Liver (tissue), 9 donors: ENCODE measurements around the gene GNA14. TPM values are rescaled to one million over a fixed set of nuclear protein-coding genes. Genes with fewer than 3 reads are reported as not detected.

Source experiments
- DNase-seq: peaks from one replicate; pipeline ENCODE4 v3.0.0-alpha.2; 2017; ENCODE audit warnings: low spot score
- H3K27ac ChIP-seq, 2 donors: one replicate each; pipeline ENCODE4 v1.7.0; 2013; ENCODE audit warnings: inconsistent platforms in 2 of 2, low read length in 2 of 2, control low read depth in 1 of 2, low read depth in 1 of 2, mild to moderate bottlenecking in 1 of 2
- H3K27me3 ChIP-seq, 4 donors: one replicate each; pipeline versions ENCODE4 v1.6.1 to v1.7.0; 2013; ENCODE audit warnings: low read length in 3 of 4, inconsistent platforms in 1 of 4, mild to moderate bottlenecking in 1 of 4, moderate library complexity in 1 of 4; ENCODE audit not compliant: control insufficient read depth in 4 of 4, insufficient read depth in 4 of 4
- H3K36me3 ChIP-seq, 4 donors: one replicate each; pipeline versions ENCODE4 v1.6.1 to v1.7.0; 2013; ENCODE audit warnings: low read length in 3 of 4, mild to moderate bottlenecking in 3 of 4, low read depth in 1 of 4, moderate library complexity in 1 of 4; ENCODE audit not compliant: control insufficient read depth in 4 of 4, insufficient read depth in 3 of 4
- H3K4me1 ChIP-seq, 4 donors: one replicate each; pipeline versions ENCODE4 v1.6.1 to v1.7.0; 2013; ENCODE audit warnings: low read length in 3 of 4, mild to moderate bottlenecking in 3 of 4, moderate library complexity in 1 of 4; ENCODE audit not compliant: control insufficient read depth in 4 of 4, insufficient read depth in 4 of 4
- H3K4me3 ChIP-seq, 3 donors: one replicate each; pipeline versions ENCODE4 v1.6.1 to v1.7.0; 2013; ENCODE audit warnings: low read length in 3 of 3, control low read depth in 1 of 3, low read depth in 1 of 3, mild to moderate bottlenecking in 1 of 3
- H3K9ac ChIP-seq, 2 donors: one replicate each; pipeline ENCODE4 v1.7.0; 2013; ENCODE audit warnings: low read length in 2 of 2, mild to moderate bottlenecking in 2 of 2, moderate library complexity in 2 of 2, control low read depth in 1 of 2, low read depth in 1 of 2
- H3K9me3 ChIP-seq, 4 donors: one replicate each; pipeline versions ENCODE4 v1.6.1 to v1.7.0; 2013; ENCODE audit warnings: low read length in 3 of 4; ENCODE audit not compliant: control insufficient read depth in 4 of 4
- EGR1 ChIP-seq, 2 donors: IDR thresholded peaks; 2 replicates each; pipeline ENCODE4 v1.6.1; 2016 to 2018; ENCODE audit warnings: antibody characterized with exemption in 2 of 2, low read depth in 2 of 2
- FOXA1 ChIP-seq: IDR thresholded peaks from 2 replicates; pipeline ENCODE4 v1.6.1; 2016; ENCODE audit warnings: antibody characterized with exemption
- FOXA2 ChIP-seq: IDR thresholded peaks from 2 replicates; pipeline ENCODE4 v1.6.1; 2016; ENCODE audit warnings: antibody characterized with exemption
- GABPA ChIP-seq, 2 donors: IDR thresholded peaks in 1 of 2; conservative IDR thresholded peaks in 1 of 2; 2 replicates each; pipeline ENCODE4 v1.6.1; 2016; ENCODE audit warnings: antibody characterized with exemption in 2 of 2, mild to moderate bottlenecking in 1 of 2, moderate library complexity in 1 of 2
- HNF4A ChIP-seq, 2 donors: conservative IDR thresholded peaks; 2 replicates each; pipeline ENCODE4 v1.6.1; 2016; ENCODE audit warnings: antibody characterized with exemption in 2 of 2, mild to moderate bottlenecking in 2 of 2
- HNF4G ChIP-seq: IDR thresholded peaks from 2 replicates; pipeline ENCODE4 v1.6.1; 2016; ENCODE audit warnings: antibody characterized with exemption
- JUND ChIP-seq, 2 donors: IDR thresholded peaks; 2 replicates each; pipeline ENCODE4 v1.6.1; 2016; ENCODE audit warnings: antibody characterized with exemption in 2 of 2
- NR2F2 ChIP-seq: IDR thresholded peaks from 2 replicates; pipeline ENCODE4 v1.6.1; 2016; ENCODE audit warnings: antibody characterized with exemption
- RAD21 ChIP-seq, 2 donors: IDR thresholded peaks; 2 replicates each; pipeline ENCODE4 v1.6.1; 2016; ENCODE audit warnings: antibody characterized with exemption in 2 of 2, mild to moderate bottlenecking in 2 of 2
- RXRA ChIP-seq, 2 donors: IDR thresholded peaks; 2 replicates each; pipeline ENCODE4 v1.6.1; 2017 to 2018; ENCODE audit warnings: antibody characterized with exemption in 2 of 2, mild to moderate bottlenecking in 1 of 2
- SP1 ChIP-seq: IDR thresholded peaks from 2 replicates; pipeline ENCODE4 v1.6.1; 2018; ENCODE audit warnings: antibody characterized with exemption, mild to moderate bottlenecking
- TAF1 ChIP-seq: conservative IDR thresholded peaks from 2 replicates; pipeline ENCODE4 v1.6.1; 2016; ENCODE audit warnings: antibody characterized with exemption, mild to moderate bottlenecking
- YY1 ChIP-seq: IDR thresholded peaks from 2 replicates; pipeline ENCODE4 v1.6.1; 2016; ENCODE audit warnings: antibody characterized with exemption, mild to moderate bottlenecking
- WGBS: extraction: QIAGEN DNeasy Blood & Tissue Kit; methylation state at CpG from one replicate; pipeline ENCODE4 v1.1.7; 2013; 5-methylcytosine and 5-hydroxymethylcytosine counted together
- polyA plus RNA-seq, 2 donors: library from polyadenylated mRNA; stranded (reverse) in 1 of 2; unstranded in 1 of 2; fragments of 200-250 nt in 1 of 2; fragments of >200 nt in 1 of 2; fragmentation: Nextera tagmentation in 1 of 2; extraction: Ambion mirVana in 1 of 2; gene quantifications; one replicate each; pipeline versions ENCODE4 v1.2.1 to v1.2.3, GENCODE V29; 2013 to 2015
- total RNA-seq, 2 donors: library from RNA; depleted of rRNA; stranded (reverse); fragments of >200 nt; gene quantifications; one replicate each; pipeline ENCODE4 v1.2.3, GENCODE V29; 2014
- TF ChIP-seq, protein P1 (sequence below): IDR thresholded peaks from 2 replicates; pipeline ENCODE4 v1.6.1; 2016; ENCODE audit warnings: antibody characterized with exemption
- TF ChIP-seq, protein P2 (sequence below): IDR thresholded peaks from 2 replicates; pipeline ENCODE4 v1.6.1; 2016; ENCODE audit warnings: antibody characterized with exemption
- TF ChIP-seq, protein P3 (sequence below): IDR thresholded peaks from 2 replicates; pipeline ENCODE4 v1.6.1; 2016; ENCODE audit warnings: antibody characterized with exemption
- TF ChIP-seq, protein P4 (sequence below): fragments of 150-350 bp; IDR thresholded peaks from 2 replicates; pipeline ENCODE4 v1.5.1; 2017; ENCODE audit warnings: improper control_type of control experiment, low read depth, low read length; ENCODE audit not compliant: missing input control
- donor health status: healthy.
- donor health status: healthy.
- donor health status: healthy.
- donor health status: healthy.
- donor health status: healthy.

GNA14 gene
- total and polyA plus RNA-seq, 4 donors: 1.1 to 5.4 (median 2.9) TPM

DNA sequence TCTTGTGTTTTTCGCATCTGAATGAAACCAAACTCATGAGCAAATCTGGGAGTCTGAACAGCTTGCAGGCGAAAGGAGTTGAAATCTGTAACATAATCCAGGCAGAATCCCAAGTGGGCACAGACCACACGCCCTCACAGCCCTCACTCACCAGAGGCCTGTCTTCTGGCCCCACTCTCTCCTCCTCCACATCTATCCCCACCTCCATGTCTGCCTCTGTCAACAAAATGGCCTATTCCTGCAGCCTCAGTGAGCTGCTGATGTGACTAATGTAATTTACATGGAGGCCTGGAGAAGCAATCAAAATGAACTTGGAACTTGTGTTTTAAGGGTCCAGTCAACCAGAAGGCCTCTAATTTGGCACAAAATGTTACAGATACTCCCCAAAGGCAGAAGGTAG, 136.6 kb downstream of the GNA14 start:
- Histone ChIP-seq H3K4me1 (peaks cover 0 to 12% (median 10%) of the 10 kb centered on the region in 4 donors), H3K27me3 (no peaks in the 10 kb centered on the region), H3K27ac (no peak overlapping the region), H3K9me3 (no peaks in the 10 kb centered on the region), H3K4me3 (no peak overlapping the region), H3K9ac (no peak overlapping the region), H3K36me3 (no peaks in the 10 kb centered on the region)
- 97% methylated on average over 3 of the region's 3 CpGs for WGBS
- TF ChIP-seq, protein P1, sequence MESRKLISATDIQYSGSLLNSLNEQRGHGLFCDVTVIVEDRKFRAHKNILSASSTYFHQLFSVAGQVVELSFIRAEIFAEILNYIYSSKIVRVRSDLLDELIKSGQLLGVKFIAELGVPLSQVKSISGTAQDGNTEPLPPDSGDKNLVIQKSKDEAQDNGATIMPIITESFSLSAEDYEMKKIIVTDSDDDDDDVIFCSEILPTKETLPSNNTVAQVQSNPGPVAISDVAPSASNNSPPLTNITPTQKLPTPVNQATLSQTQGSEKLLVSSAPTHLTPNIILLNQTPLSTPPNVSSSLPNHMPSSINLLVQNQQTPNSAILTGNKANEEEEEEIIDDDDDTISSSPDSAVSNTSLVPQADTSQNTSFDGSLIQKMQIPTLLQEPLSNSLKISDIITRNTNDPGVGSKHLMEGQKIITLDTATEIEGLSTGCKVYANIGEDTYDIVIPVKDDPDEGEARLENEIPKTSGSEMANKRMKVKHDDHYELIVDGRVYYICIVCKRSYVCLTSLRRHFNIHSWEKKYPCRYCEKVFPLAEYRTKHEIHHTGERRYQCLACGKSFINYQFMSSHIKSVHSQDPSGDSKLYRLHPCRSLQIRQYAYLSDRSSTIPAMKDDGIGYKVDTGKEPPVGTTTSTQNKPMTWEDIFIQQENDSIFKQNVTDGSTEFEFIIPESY: no peak
- TF ChIP-seq EGR1 (IDR thresholded peaks at IDR 0.05; ENCODE audit: low read depth in 2 of 2) (no peak), NR2F2 (no peak), SP1 (no peak), FOXA1 (no peak), RAD21 (IDR thresholded peaks at IDR 0.05) (no peak), TAF1 (no peak), YY1 (no peak), RXRA (IDR thresholded peaks at IDR 0.05) (no peak), FOXA2 (no peak)
- TF ChIP-seq, protein P2, sequence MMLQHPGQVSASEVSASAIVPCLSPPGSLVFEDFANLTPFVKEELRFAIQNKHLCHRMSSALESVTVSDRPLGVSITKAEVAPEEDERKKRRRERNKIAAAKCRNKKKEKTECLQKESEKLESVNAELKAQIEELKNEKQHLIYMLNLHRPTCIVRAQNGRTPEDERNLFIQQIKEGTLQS: no peak
- TF ChIP-seq, protein P3, sequence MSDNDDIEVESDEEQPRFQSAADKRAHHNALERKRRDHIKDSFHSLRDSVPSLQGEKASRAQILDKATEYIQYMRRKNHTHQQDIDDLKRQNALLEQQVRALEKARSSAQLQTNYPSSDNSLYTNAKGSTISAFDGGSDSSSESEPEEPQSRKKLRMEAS: no peak
- TF ChIP-seq, protein P4, sequence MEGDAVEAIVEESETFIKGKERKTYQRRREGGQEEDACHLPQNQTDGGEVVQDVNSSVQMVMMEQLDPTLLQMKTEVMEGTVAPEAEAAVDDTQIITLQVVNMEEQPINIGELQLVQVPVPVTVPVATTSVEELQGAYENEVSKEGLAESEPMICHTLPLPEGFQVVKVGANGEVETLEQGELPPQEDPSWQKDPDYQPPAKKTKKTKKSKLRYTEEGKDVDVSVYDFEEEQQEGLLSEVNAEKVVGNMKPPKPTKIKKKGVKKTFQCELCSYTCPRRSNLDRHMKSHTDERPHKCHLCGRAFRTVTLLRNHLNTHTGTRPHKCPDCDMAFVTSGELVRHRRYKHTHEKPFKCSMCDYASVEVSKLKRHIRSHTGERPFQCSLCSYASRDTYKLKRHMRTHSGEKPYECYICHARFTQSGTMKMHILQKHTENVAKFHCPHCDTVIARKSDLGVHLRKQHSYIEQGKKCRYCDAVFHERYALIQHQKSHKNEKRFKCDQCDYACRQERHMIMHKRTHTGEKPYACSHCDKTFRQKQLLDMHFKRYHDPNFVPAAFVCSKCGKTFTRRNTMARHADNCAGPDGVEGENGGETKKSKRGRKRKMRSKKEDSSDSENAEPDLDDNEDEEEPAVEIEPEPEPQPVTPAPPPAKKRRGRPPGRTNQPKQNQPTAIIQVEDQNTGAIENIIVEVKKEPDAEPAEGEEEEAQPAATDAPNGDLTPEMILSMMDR: no peak
- DNase-seq: no peak

DNA sequence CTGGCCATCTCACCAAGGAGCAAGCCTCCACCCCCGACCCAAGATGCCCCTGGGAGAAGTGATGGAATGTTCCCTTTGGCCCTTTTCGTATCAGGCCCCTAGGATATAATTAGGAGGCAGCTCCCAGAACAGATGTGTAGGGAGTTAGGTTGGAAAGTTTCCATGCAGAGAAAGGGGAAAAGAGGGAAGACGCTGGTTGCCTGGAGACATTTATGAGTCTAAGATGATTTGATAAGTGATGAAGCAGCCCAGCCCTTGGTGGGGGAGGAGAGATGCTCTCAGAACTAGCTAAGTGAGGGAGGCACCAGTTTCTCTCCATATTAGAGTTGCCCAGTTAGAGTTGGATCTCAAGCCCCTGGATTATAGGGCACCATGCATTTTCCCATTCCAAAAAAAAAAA, 137.5 kb downstream of the GNA14 start:
- Histone ChIP-seq H3K4me3 (no peak overlapping the region), H3K4me1 (peaks cover 1 to 12% (median 10%) of the 10 kb centered on the region in 4 donors), H3K27ac (no peak overlapping the region), H3K9me3 (no peaks in the 10 kb centered on the region), H3K27me3 (no peaks in the 10 kb centered on the region), H3K36me3 (no peaks in the 10 kb centered on the region), H3K9ac (no peak overlapping the region)
- WGBS: 87% methylated on average over 3 of the region's 3 CpGs
- DNase-seq: no peak
- no peak for TF ChIP-seq RAD21 (IDR thresholded peaks at IDR 0.05)
- TF ChIP-seq JUND (IDR thresholded peaks at IDR 0.05): no peak
- TF ChIP-seq, protein P3: no peak
- no peak for TF ChIP-seq HNF4G
- TF ChIP-seq EGR1 (IDR thresholded peaks at IDR 0.05; ENCODE audit: low read depth in 2 of 2): no peak
- TF ChIP-seq FOXA2: no peak
- no peak for TF ChIP-seq RXRA (IDR thresholded peaks at IDR 0.05)
- TF ChIP-seq YY1: no peak
- no peak for TF ChIP-seq FOXA1
- TF ChIP-seq, protein P2: no peak
- no peak for TF ChIP-seq GABPA (IDR thresholded peaks at IDR 0.05 in 1 of 2, conservative IDR thresholded peaks at IDR 0.05 in 1 of 2)
- TF ChIP-seq HNF4A (conservative IDR thresholded peaks at IDR 0.05): no peak
- TF ChIP-seq, protein P1: no peak
- TF ChIP-seq, protein P4: no peak
- no peak for TF ChIP-seq SP1
- no peak for TF ChIP-seq NR2F2
- no peak for TF ChIP-seq TAF1
